ENCODE measurements around the gene PRKACG. TPM values are rescaled to one million over a fixed set of nuclear protein-coding genes. Genes with fewer than 3 reads are reported as not detected.

The PRKACG gene
- total RNA-seq, 1 donor from 2014 or later = not detected

- no peak for DNase-seq (ENCODE audit: low read depth, low spot score)
- H3K9me3 Mint-ChIP-seq = peaks cover 4% of the 10 kb centered on the region
- H3K4me3 Mint-ChIP-seq = peak overlapping the region; percentile 77
- H3K27ac Mint-ChIP-seq (ENCODE audit: unreplicated experiment) = no peak overlapping the region
- H3K4me1 Mint-ChIP-seq = peaks cover 11% of the 10 kb centered on the region
- no peaks in the 10 kb centered on the region for H3K27me3 Mint-ChIP-seq (ENCODE audit: low read depth)
- H3K36me3 Mint-ChIP-seq (ENCODE audit: low read depth) = no peaks in the 10 kb centered on the region
- TF ChIP-seq CTCF (conservative IDR thresholded peaks at IDR 0.05) = no peak
These were observed 20.2 kb upstream of the PRKACG start for GRCh38 chr9:69034071-69034470.

GRCh38 chr9:69030851-69031645, 17.1 kb upstream of the PRKACG start:
- Mint-ChIP-seq H3K36me3 (ENCODE audit: low read depth) (no peaks in the 10 kb centered on the region), H3K27me3 (ENCODE audit: low read depth) (no peaks in the 10 kb centered on the region), H3K4me1 (peaks cover 5% of the 10 kb centered on the region), H3K9me3 (peaks cover 4% of the 10 kb centered on the region), H3K4me3 (no peak overlapping the region), H3K27ac (ENCODE audit: unreplicated experiment) (no peak overlapping the region)
- no peak for DNase-seq (ENCODE audit: low read depth, low spot score)
- TF ChIP-seq CTCF (conservative IDR thresholded peaks at IDR 0.05) = no peak

- H3K9me3 Mint-ChIP-seq = peaks cover 4% of the 10 kb centered on the region
- no peak overlapping the region for H3K4me3 Mint-ChIP-seq
- H3K4me1 Mint-ChIP-seq = peaks cover 3% of the 10 kb centered on the region
- H3K27me3 Mint-ChIP-seq (ENCODE audit: low read depth) = peaks cover 3% of the 10 kb centered on the region
- TF ChIP-seq CTCF (conservative IDR thresholded peaks at IDR 0.05) = no peak
- no peak for DNase-seq (ENCODE audit: low read depth, low spot score)
- H3K27ac Mint-ChIP-seq (ENCODE audit: unreplicated experiment) = no peak overlapping the region
- no peaks in the 10 kb centered on the region for H3K36me3 Mint-ChIP-seq (ENCODE audit: low read depth)
These were observed 15.6 kb upstream of the PRKACG start for GRCh38 chr9:69029535-69029934.

- no peak for TF ChIP-seq CTCF (conservative IDR thresholded peaks at IDR 0.05)
- no peak for DNase-seq (ENCODE audit: low read depth, low spot score)
- Mint-ChIP-seq H3K36me3 (ENCODE audit: low read depth) (no peaks in the 10 kb centered on the region), H3K27me3 (ENCODE audit: low read depth) (peaks cover 6% of the 10 kb centered on the region), H3K4me1 (peaks cover 3% of the 10 kb centered on the region), H3K4me3 (no peak overlapping the region), H3K9me3 (peaks cover 4% of the 10 kb centered on the region), H3K27ac (ENCODE audit: unreplicated experiment) (no peak overlapping the region)
These were observed 14.8 kb upstream of the PRKACG start for GRCh38 chr9:69028754-69029153.

GRCh38 chr9:69027355-69028097, 13.6 kb upstream of the PRKACG start:
- Mint-ChIP-seq H3K9me3 (peaks cover 4% of the 10 kb centered on the region), H3K27me3 (ENCODE audit: low read depth) (peaks cover 10% of the 10 kb centered on the region), H3K27ac (ENCODE audit: unreplicated experiment) (no peak overlapping the region), H3K4me3 (no peak overlapping the region), H3K36me3 (ENCODE audit: low read depth) (no peaks in the 10 kb centered on the region), H3K4me1 (peaks cover 3% of the 10 kb centered on the region)
- TF ChIP-seq CTCF (conservative IDR thresholded peaks at IDR 0.05) = peak; percentile 86
- DNase-seq (ENCODE audit: low read depth, low spot score) = peak; percentile 27
